OCI-LY7 (cell line): Measurements from ENCODE around the gene UBE3D. TPM values are rescaled to one million over a fixed set of nuclear protein-coding genes. Genes with fewer than 3 reads are reported as not detected.

Experiments used
- BruUV-seq: library from RNA; stranded (reverse); fragments of 400-500 nt; replicated peaks from 2 replicates; lab custom pipeline; 2021; lab: Mats Ljungman, UMichigan
- CTCF ChIA-PET: fragments of 300-600 bp; sonication (Branson Sonifier 250); formaldehyde crosslinking; loops from one replicate; lab custom pipeline; 2022; ENCODE audit warnings: antibody characterized with exemption; ENCODE audit not compliant: unreplicated experiment; lab: Charles Lee
- POLR2A ChIA-PET: fragments of 300-600 bp; sonication (Branson Sonifier 250); formaldehyde crosslinking; loops from one replicate; lab custom pipeline; 2022; ENCODE audit warnings: antibody characterized with exemption; lab: Charles Lee
- DNase-seq: peaks from one replicate; pipeline ENCODE4 v3.0.0-alpha.2; 2015; ENCODE audit warnings: low spot score
- H2AFZ ChIP-seq: fragments of 200-600 bp; sonication (generic), shearing (Covaris generic); 2 replicates; pipeline ENCODE4 v1.6.1; 2014; ENCODE audit warnings: mild to moderate bottlenecking, antibody characterized with exemption, low read length, moderate library complexity
- H3K27ac ChIP-seq: fragments of 200-600 bp; sonication (generic); 2 replicates; pipeline ENCODE4 v1.5.1; 2014; ENCODE audit warnings: mixed run types, low read depth, mild to moderate bottlenecking, moderate library complexity, low read length, inconsistent platforms; ENCODE audit not compliant: poor library complexity, severe bottlenecking
- H3K36me3 ChIP-seq: fragments of 200-600 bp; sonication (generic); 2 replicates; pipeline ENCODE4 v1.6.1; 2014; ENCODE audit warnings: mild to moderate bottlenecking, antibody characterized with exemption, low read length, moderate library complexity, mixed read lengths; ENCODE audit not compliant: insufficient read depth
- H3K4me1 ChIP-seq: fragments of 200-600 bp; sonication (generic); 2 replicates; pipeline ENCODE4 v1.5.1; 2014; ENCODE audit warnings: mild to moderate bottlenecking, low read length; ENCODE audit not compliant: insufficient read depth, poor library complexity, severe bottlenecking
- H3K4me2 ChIP-seq: fragments of 200-600 bp; sonication (generic); 2 replicates; pipeline ENCODE4 v1.6.1; 2014; ENCODE audit warnings: mild to moderate bottlenecking, low read length
- H3K4me3 ChIP-seq: fragments of 200-600 bp; sonication (generic); 2 replicates; pipeline ENCODE4 v1.5.1; 2014; ENCODE audit warnings: mild to moderate bottlenecking, low read depth, low read length; ENCODE audit not compliant: poor library complexity, severe bottlenecking
- H3K79me2 ChIP-seq: fragments of 200-600 bp; sonication (generic); 2 replicates; pipeline ENCODE4 v1.6.1; 2016; ENCODE audit warnings: low read depth, mild to moderate bottlenecking, low read length, moderate library complexity, mixed read lengths; ENCODE audit not compliant: insufficient read depth
- H3K9me2 ChIP-seq: fragments of 200-600 bp; sonication (generic); 2 replicates; pipeline ENCODE4 v1.6.1; 2016; ENCODE audit warnings: mild to moderate bottlenecking, low read length, mixed read lengths; ENCODE audit not compliant: insufficient read depth
- H3K9me3 ChIP-seq: fragments of 200-600 bp; sonication (generic); 2 replicates; pipeline ENCODE4 v1.6.1; 2014; ENCODE audit warnings: mild to moderate bottlenecking, mixed run types, low read length, mixed read lengths
- H4K20me1 ChIP-seq: fragments of 200-600 bp; sonication (generic); 2 replicates; pipeline ENCODE4 v1.6.1; 2014; ENCODE audit warnings: mild to moderate bottlenecking, antibody characterized with exemption, low read length, moderate library complexity, mixed read lengths; ENCODE audit not compliant: insufficient read depth
- CTCF ChIP-seq: fragments of 200-600 bp; sonication (generic); conservative IDR thresholded peaks from 2 replicates; pipeline ENCODE4 v1.5.1; 2014; ENCODE audit warnings: mild to moderate bottlenecking, antibody characterized with exemption, low read length, moderate library complexity, mixed read lengths
- EZH2phosphoT487 ChIP-seq: fragments of 200-600 bp; sonication (generic); IDR thresholded peaks from 2 replicates; pipeline ENCODE4 v1.6.1; 2018; ENCODE audit warnings: low read depth, borderline replicate concordance, mild to moderate bottlenecking, mixed run types, antibody characterized with exemption, low read length, moderate library complexity, mixed read lengths
- intact Hi-C: fragments of 100-400 bp; cut with micrococcal nuclease; formaldehyde crosslinking; loops from one replicate; pipeline ENCODE4 v1.10.0; 2022; ENCODE audit not compliant: unreplicated experiment
- total RNA-seq, 2 experiments: library from RNA; depleted of rRNA in 1 of 2; stranded (reverse); fragments of >200 nt in 1 of 2; shearing (Covaris generic) in 1 of 2; gene quantifications; 2 replicates each; pipeline ENCODE4 v1.2.3, GENCODE V29; 2014 to 2022

The UBE3D gene
- total RNA-seq, 2 experiments from 2014 or later, result 11.0 to 15.1 TPM

- no peaks in the 10 kb centered on the region for H3K9me2 ChIP-seq
- no peak overlapping the region for H3K4me2 ChIP-seq
- H3K9me3 ChIP-seq, result no peaks in the 10 kb centered on the region
- ChIA-PET POLR2A (no interaction called here), CTCF (interaction anchor here (0.5 kb wide), 1 partner anchor 492 kb away, joined by 3 read pairs; no protein-coding TSS in a partner anchor)
- H3K79me2 ChIP-seq, result no peaks in the 10 kb centered on the region
- no peak overlapping the region for H3K27ac ChIP-seq
- no peak for TF ChIP-seq CTCF
- no peak for TF ChIP-seq EZH2phosphoT487
- BruUV-seq, result no TSS peak
- no peaks in the 10 kb centered on the region for H3K4me1 ChIP-seq
- H2AFZ ChIP-seq, result no peak overlapping the region
- H3K4me3 ChIP-seq, result no peak overlapping the region
- no peak for DNase-seq
- H3K36me3 ChIP-seq, result no peaks in the 10 kb centered on the region
- no peaks in the 10 kb centered on the region for H4K20me1 ChIP-seq
- intact Hi-C loops, result no loop called here
Measured at GRCh38 chr6:82891076-82891475, 174.6 kb downstream of the UBE3D start.

GRCh38 chr6:82890240-82890639 is 175.4 kb downstream of the UBE3D start:
- Histone ChIP-seq H4K20me1 (no peaks in the 10 kb centered on the region), H3K9me3 (no peaks in the 10 kb centered on the region), H3K4me1 (no peaks in the 10 kb centered on the region), H2AFZ (no peak overlapping the region), H3K27ac (no peak overlapping the region), H3K79me2 (no peaks in the 10 kb centered on the region), H3K9me2 (no peaks in the 10 kb centered on the region), H3K4me3 (no peak overlapping the region), H3K4me2 (no peak overlapping the region), H3K36me3 (no peaks in the 10 kb centered on the region)
- intact Hi-C loops, result no loop called here
- CTCF ChIA-PET, result no interaction called here
- TF ChIP-seq EZH2phosphoT487 (no peak), CTCF (no peak)
- no peak for DNase-seq
- POLR2A ChIA-PET, result no interaction called here
- no TSS peak for BruUV-seq

GRCh38 chr6:82889143-82889542 is 176.5 kb downstream of the UBE3D start:
- Histone ChIP-seq H3K4me1 (no peaks in the 10 kb centered on the region), H3K4me3 (no peak overlapping the region), H3K79me2 (no peaks in the 10 kb centered on the region), H4K20me1 (no peaks in the 10 kb centered on the region), H3K9me3 (no peaks in the 10 kb centered on the region), H3K36me3 (no peaks in the 10 kb centered on the region), H3K4me2 (no peak overlapping the region), H3K9me2 (no peaks in the 10 kb centered on the region), H3K27ac (no peak overlapping the region), H2AFZ (no peak overlapping the region)
- TF ChIP-seq CTCF, result no peak
- TF ChIP-seq EZH2phosphoT487, result no peak
- POLR2A ChIA-PET, result no interaction called here
- no peak for DNase-seq
- no TSS peak for BruUV-seq
- CTCF ChIA-PET, result no interaction called here
- intact Hi-C loops, result no loop called here
